Measurements from ENCODE around the gene CTSD.

CTSD gene

GRCh38 chr11:1755692-1756561 is 7.8 kb downstream of the CTSD start:
- DNase-seq, result no peak

GRCh38 chr11:1755344-1755691 is 8.4 kb downstream of the CTSD start:
- DNase-seq, result no peak

- DNase-seq, result no peak
Observed at GRCh38 chr11:1754376-1755150, 9.2 kb downstream of the CTSD start.

- DNase-seq, result no peak
Observed at GRCh38 chr11:1753929-1754305, 9.8 kb downstream of the CTSD start.

GRCh38 chr11:1753229-1753928 is 10.3 kb downstream of the CTSD start:
- no peak for DNase-seq

- no peak for DNase-seq
Observed at GRCh38 chr11:1752907-1753228, 10.9 kb downstream of the CTSD start.

GRCh38 chr11:1751999-1752906 is 11.5 kb downstream of the CTSD start:
- no peak for DNase-seq

GRCh38 chr11:1751531-1751921 is 12.2 kb downstream of the CTSD start:
- no peak for DNase-seq

- DNase-seq, result no peak
Observed at GRCh38 chr11:1750840-1751530, 12.7 kb downstream of the CTSD start.

- no peak for DNase-seq
Observed at GRCh38 chr11:1750481-1750839, 13.3 kb downstream of the CTSD start, which contains the start of gene IFITM10. IFITM10 (minus strand) TSS chr11:1750595; CDS start chr11:1750442, 153 bp downstream.

- DNase-seq, result peak; percentile 93
Observed at GRCh38 chr11:1749395-1750351, 14.1 kb downstream of the CTSD start.

GRCh38 chr11:1748636-1749394 is 14.9 kb downstream of the CTSD start:
- peak; percentile 44 for DNase-seq

- no peak for DNase-seq
Observed at GRCh38 chr11:1747753-1748635, 15.7 kb downstream of the CTSD start.

GRCh38 chr11:1746956-1747752 is 16.6 kb downstream of the CTSD start:
- DNase-seq, result no peak

GRCh38 chr11:1746511-1746931 is 17.2 kb downstream of the CTSD start:
- DNase-seq, result no peak

GRCh38 chr11:1745701-1746320 is 17.9 kb downstream of the CTSD start:
- no peak for DNase-seq

All from fibroblast of skin of back (primary cell).